Measurements from ENCODE around the gene FARP1.

FARP1 gene

GRCh38 chr13:98175043-98175442 lies 32.1 kb downstream of the FARP1 start:
- DNase-seq (ENCODE audit: low read depth in 2 of 2) = no peak

DNA sequence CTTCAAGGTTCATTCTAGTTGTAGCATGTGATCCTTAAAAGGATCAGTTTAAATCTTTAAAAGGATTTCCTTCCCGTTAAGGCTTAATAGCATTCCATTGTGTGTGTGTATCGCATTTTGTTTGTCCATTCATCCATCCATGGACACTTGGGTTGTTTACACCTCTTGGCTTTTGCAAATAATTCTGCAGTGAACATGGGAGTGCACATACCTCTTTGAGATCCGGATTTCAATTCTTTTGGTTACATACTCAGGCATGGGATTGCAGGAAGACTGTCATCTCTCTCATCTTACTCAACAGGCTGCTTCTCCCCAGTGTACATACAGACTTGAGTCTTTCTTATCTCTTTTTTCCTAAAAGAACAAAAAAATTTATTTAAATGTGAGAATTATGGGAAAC lies 32.9 kb downstream of the FARP1 start:
- no peak for DNase-seq (ENCODE audit: low read depth in 2 of 2)

GRCh38 chr13:98176777-98177608 lies 34.1 kb downstream of the FARP1 start, which contains the start of gene RNF113B:
TSS of gene RNF113B (minus strand) at chr13:98177269. CDS start at chr13:98177236, 33 bp downstream.
- DNase-seq (ENCODE audit: low read depth in 2 of 2) = no peak

DNA sequence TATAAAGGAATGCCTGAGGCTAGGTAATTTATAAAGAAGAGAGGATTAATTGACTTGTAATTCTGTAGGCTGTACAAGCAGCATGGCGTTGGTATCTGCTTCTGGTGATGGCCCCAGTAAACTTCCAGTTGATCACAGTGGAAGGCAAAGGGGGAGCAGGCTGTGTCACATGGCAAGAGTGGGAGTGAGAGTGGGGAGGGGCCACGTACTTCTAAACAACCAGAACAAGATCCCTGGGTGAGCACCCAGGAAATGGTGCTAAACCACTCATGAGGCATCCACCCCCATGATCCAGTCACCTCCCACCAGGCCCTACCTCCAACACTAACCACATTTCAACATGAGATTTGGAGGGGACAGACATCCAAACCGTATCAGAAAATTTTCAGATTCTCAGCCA lies 37.2 kb downstream of the FARP1 start:
- no peak for DNase-seq (ENCODE audit: low read depth in 2 of 2)

- DNase-seq (ENCODE audit: low read depth in 2 of 2) = no peak
These were observed 38.4 kb downstream of the FARP1 start for GRCh38 chr13:98181111-98181815.

- DNase-seq (ENCODE audit: low read depth in 2 of 2) = no peak
These were observed 39.3 kb downstream of the FARP1 start for GRCh38 chr13:98182153-98182552.

- no peak for DNase-seq (ENCODE audit: low read depth in 2 of 2)
These were observed 39.7 kb downstream of the FARP1 start for GRCh38 chr13:98182589-98182988.

- no peak for DNase-seq (ENCODE audit: low read depth in 2 of 2)
These were observed 41.9 kb downstream of the FARP1 start for GRCh38 chr13:98184792-98185191.

DNA sequence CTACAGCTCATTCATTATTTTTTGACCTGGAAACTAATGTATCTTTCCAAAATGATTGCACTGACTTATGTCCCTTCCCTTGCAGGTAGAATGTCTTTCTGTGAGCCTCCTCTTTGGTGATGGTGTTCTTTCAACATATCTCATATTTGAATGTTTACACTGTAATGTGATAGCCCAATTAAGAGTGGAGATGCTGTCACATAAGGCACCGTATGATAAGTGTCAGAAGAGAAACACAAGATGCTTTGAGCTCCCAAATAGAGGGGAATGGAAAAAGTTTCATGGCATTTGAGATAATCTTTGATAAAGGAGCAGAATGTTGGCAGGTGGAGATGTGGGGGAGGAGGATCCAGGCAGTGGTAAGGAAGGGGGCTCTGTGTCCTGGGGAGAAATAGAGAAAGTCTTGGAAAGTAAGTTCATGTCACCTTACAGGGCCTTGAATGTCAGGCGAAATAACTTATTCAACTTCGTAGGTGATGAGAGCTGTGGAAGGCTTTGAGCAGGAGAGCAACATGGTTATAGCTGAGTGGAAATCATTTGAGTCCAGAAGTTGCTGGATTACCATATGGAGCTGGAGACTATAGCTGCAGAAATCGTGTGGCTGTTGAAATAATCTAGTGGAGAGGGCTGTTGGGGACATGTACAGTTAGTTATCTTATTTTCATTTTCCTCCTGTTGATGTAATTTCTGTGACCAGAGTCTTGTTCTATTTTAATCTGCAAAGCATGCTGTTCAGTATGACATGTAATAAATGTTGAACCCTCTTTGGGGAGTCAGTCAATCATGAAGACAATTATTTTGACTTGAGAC lies 44.5 kb downstream of the FARP1 start:
- DNase-seq (ENCODE audit: low read depth in 2 of 2) = no peak

- DNase-seq (ENCODE audit: low read depth in 2 of 2) = no peak
These were observed 45.0 kb downstream of the FARP1 start for GRCh38 chr13:98187965-98188261.

GRCh38 chr13:98188544-98189166 lies 45.8 kb downstream of the FARP1 start:
- DNase-seq (ENCODE audit: low read depth in 2 of 2) = no peak

GRCh38 chr13:98189841-98190505 lies 47.1 kb downstream of the FARP1 start:
- DNase-seq (ENCODE audit: low read depth in 2 of 2) = no peak

DNA sequence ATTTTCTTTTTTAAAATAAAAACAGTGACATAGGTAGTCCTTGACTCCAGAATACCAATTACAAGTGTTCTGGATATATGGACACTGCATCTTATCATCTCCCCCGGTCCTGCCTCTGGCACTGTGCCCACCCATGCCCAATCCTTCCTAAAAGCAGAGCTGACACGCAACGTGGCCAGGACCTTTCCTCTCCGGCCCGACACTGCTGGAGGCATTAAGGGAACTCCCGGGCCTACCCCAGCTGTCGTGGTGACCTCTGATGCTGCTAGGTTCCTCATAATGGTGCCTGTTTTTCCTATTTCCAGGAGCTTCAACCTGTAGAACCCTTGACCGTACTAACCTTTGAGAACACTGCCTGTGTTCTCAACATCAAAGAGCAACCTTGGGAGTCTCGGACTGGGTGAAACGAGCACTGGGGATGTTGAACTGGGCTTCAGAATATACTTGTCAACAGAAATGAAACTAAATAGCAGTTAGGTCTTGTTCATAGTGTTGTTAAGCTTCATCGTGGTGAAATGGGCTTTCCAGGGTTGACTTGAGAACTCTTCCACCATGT lies 48.1 kb downstream of the FARP1 start:
- no peak for DNase-seq (ENCODE audit: low read depth in 2 of 2)

DNA sequence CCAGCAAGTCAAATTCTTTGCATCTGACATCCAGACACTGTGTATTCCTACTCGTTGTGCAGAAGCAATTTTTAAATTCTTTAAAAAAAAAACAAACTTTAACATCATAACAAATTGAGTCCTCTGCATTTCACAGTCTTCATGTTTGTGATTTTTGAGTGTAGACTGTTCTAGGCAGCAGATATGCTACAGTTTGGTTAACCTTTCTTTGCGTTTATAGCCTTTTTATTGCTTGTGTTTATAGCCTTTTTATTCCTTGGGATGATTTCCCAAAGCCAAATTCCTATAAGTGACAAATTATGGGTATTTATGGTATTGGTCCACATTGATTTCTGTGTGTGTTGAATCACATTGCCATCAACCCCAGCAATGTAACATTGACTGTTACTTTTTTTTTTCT lies 49.1 kb downstream of the FARP1 start:
- DNase-seq (ENCODE audit: low read depth in 2 of 2) = no peak

GRCh38 chr13:98195054-98195791 lies 52.3 kb downstream of the FARP1 start:
- no peak for DNase-seq (ENCODE audit: low read depth in 2 of 2)

DNA sequence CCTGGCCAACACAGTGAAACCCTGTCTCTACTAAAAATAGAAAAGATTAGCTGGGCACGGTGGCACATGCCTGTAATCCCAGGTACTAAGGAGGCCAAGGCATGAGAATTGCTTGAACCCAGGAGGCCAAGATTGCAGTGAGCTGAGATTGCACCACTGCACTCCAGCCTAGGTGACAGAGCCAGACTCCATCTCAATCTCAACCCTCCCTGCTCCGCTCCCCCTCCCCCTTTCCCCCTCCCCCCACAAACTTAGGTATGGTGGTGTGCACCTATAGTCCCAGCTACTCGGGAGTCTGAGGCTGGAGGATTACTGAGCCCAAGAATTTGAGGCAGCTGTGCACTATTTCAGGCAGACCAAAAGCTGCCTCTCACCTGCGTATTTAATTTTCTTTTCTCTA lies 55.8 kb downstream of the FARP1 start:
- no peak for DNase-seq (ENCODE audit: low read depth in 2 of 2)

DNA sequence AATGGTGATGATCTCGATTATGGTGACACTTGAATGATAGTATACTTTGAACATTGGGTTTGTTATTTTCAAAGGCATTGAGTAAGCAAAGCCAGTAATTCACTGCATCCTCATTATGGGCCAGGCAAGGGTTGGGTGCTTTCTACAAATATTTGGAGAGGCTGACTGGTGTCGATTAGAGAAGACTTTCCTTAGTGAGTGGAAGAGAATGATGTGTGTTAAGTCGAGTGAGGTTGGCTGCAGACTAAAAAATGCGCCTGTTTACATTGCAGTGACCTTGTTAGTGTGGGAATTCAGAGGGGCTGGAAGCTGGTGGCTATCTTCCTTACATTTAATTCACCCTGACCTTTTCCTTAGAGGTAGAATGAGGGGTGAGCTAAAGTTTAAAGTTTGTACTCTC lies 56.6 kb downstream of the FARP1 start:
- no peak for DNase-seq (ENCODE audit: low read depth in 2 of 2)

- no peak for DNase-seq (ENCODE audit: low read depth in 2 of 2)
These were observed 57.5 kb downstream of the FARP1 start for GRCh38 chr13:98200211-98200878.

GRCh38 chr13:98201189-98201588 lies 58.3 kb downstream of the FARP1 start:
- DNase-seq (ENCODE audit: low read depth in 2 of 2) = no peak

- DNase-seq (ENCODE audit: low read depth in 2 of 2) = no peak
These were observed 59.1 kb downstream of the FARP1 start for GRCh38 chr13:98201984-98202383.
